Right atrium auricular region (tissue), 2 donors: ENCODE results near the gene HELZ2. TPM values are rescaled to one million over a fixed set of nuclear protein-coding genes. Genes with fewer than 3 reads are reported as not detected.

Experiments used
- DNase-seq: peaks from one replicate; pipeline ENCODE4 v3.0.0-alpha.2; 2019; ENCODE audit warnings: low spot score
- H3K27ac ChIP-seq, 2 donors: fragments of 200-600 bp; sonication (generic); 1 replicate in 1 of 2; 2 replicates in 1 of 2; pipeline ENCODE4 v1.5.1; 2016 to 2019
- H3K27me3 ChIP-seq, 2 donors: fragments of 200-600 bp; sonication (generic); one replicate each; pipeline versions ENCODE4 v1.5.1 to v1.6.0; 2017 to 2019
- H3K36me3 ChIP-seq: fragments of 200-600 bp; sonication (generic); one replicate; pipeline ENCODE4 v1.5.1; 2016
- H3K4me1 ChIP-seq, 2 donors: fragments of 200-600 bp; sonication (generic); one replicate each; pipeline versions ENCODE4 v1.5.1 to v1.6.0; 2017 to 2019
- H3K4me3 ChIP-seq, 2 donors: fragments of 200-600 bp; sonication (generic); 1 replicate in 1 of 2; 2 replicates in 1 of 2; pipeline ENCODE4 v1.5.1; 2017 to 2019; ENCODE audit warnings: mild to moderate bottlenecking in 1 of 2, moderate library complexity in 1 of 2
- H3K9me3 ChIP-seq, 2 donors: fragments of 200-600 bp; sonication (generic); one replicate each; pipeline ENCODE4 v1.5.1; 2019
- CTCF ChIP-seq, 2 donors: fragments of 200-600 bp; sonication (generic); IDR thresholded peaks; one replicate each; pipeline ENCODE4 v1.5.1; 2019; ENCODE audit warnings: antibody characterized with exemption in 2 of 2
- total RNA-seq, 2 donors: library from RNA; depleted of rRNA; stranded (reverse); fragments of >200 nt; gene quantifications; one replicate each; pipeline ENCODE4 v1.1.0, GENCODE V29; 2016

HELZ2 gene
- total RNA-seq, 2 donors from 2014 or later: 12.5 to 21.5 TPM

- no peak overlapping the region for H3K27ac ChIP-seq
- no peaks in the 10 kb centered on the region for H3K36me3 ChIP-seq
- DNase-seq: no peak
- H3K9me3 ChIP-seq: no peaks in the 10 kb centered on the region
- no peak overlapping the region for H3K4me3 ChIP-seq
- H3K4me1 ChIP-seq: no peaks in the 10 kb centered on the region
- no peaks in the 10 kb centered on the region for H3K27me3 ChIP-seq
- TF ChIP-seq CTCF (IDR thresholded peaks at IDR 0.05): no peak
These were observed 44.7 kb downstream of the HELZ2 start for GRCh38 chr20:63529180-63529860.

GRCh38 chr20:63527184-63527583 lies 46.9 kb downstream of the HELZ2 start:
- Histone ChIP-seq H3K9me3 (no peaks in the 10 kb centered on the region), H3K27me3 (no peaks in the 10 kb centered on the region)
- DNase-seq: no peak

GRCh38 chr20:63525971-63526370 lies 48.1 kb downstream of the HELZ2 start:
- H3K27me3 ChIP-seq: no peaks in the 10 kb centered on the region
- H3K4me1 ChIP-seq: peaks cover 0 to 22% of the 10 kb centered on the region in 2 donors
- H3K27ac ChIP-seq: no peak overlapping the region
- TF ChIP-seq CTCF (IDR thresholded peaks at IDR 0.05): no peak
- DNase-seq: no peak
- H3K36me3 ChIP-seq: no peaks in the 10 kb centered on the region
- H3K4me3 ChIP-seq: no peak overlapping the region
- no peaks in the 10 kb centered on the region for H3K9me3 ChIP-seq

More at GRCh38 chr20:63527184-63527583, 46.9 kb downstream of the HELZ2 start:
- Histone ChIP-seq H3K4me3 (no peak overlapping the region), H3K36me3 (no peaks in the 10 kb centered on the region), H3K4me1 (peaks cover 0 to 11% of the 10 kb centered on the region in 2 donors), H3K27ac (no peak overlapping the region)
- TF ChIP-seq CTCF (IDR thresholded peaks at IDR 0.05): no peak

GRCh38 chr20:63525185-63525584 lies 48.9 kb downstream of the HELZ2 start:
- H3K4me1 ChIP-seq: peaks cover 0 to 22% of the 10 kb centered on the region in 2 donors
- TF ChIP-seq CTCF (IDR thresholded peaks at IDR 0.05): no peak
- H3K9me3 ChIP-seq: no peaks in the 10 kb centered on the region
- H3K27me3 ChIP-seq: no peaks in the 10 kb centered on the region
- H3K4me3 ChIP-seq: no peak overlapping the region
- no peak for DNase-seq
- H3K27ac ChIP-seq: no peak overlapping the region
- no peaks in the 10 kb centered on the region for H3K36me3 ChIP-seq

Other genes starting within 250 kb of the HELZ2 start
- not detected for gene CHRNA4, start 212.9 kb downstream of the HELZ2 start, total RNA-seq
- not detected for gene KCNQ2, start 101.6 kb downstream of the HELZ2 start, total RNA-seq
- 100 to 1,000 TPM; 797 to 886 TPM for gene EEF1A2, start 75.2 kb downstream of the HELZ2 start, total RNA-seq
- gene PPDPF, start 53.5 kb downstream of the HELZ2 start, total RNA-seq: 100 to 1,000 TPM; 138 to 185 TPM
- not detected for gene PTK6, start 36.9 kb downstream of the HELZ2 start, total RNA-seq
- not detected for gene SRMS, start 26.5 kb downstream of the HELZ2 start, total RNA-seq
- gene FNDC11, start 20.1 kb downstream of the HELZ2 start, total RNA-seq: not detected
- 1 to 10 TPM; 5.8 to 9.4 TPM for gene GMEB2, start 52.9 kb upstream of the HELZ2 start, total RNA-seq
- gene STMN3, start 79.2 kb upstream of the HELZ2 start, total RNA-seq: 10 to 100 TPM in 1 of 2 donors, 1 to 10 TPM in 1; 5.7 to 10.1 TPM
- 1 to 10 TPM; 4.8 to 9.2 TPM for gene RTEL1, start 84.1 kb upstream of the HELZ2 start, total RNA-seq
- gene TNFRSF6B, start 122.4 kb upstream of the HELZ2 start, total RNA-seq: 1 to 10 TPM; 1.2 to 3.8 TPM
- gene ARFRP1, start 133.7 kb upstream of the HELZ2 start, total RNA-seq: 10 to 100 TPM; 33.5 to 39.4 TPM
- 10 to 100 TPM; 11.9 to 15.1 TPM for gene ZGPAT, start 133.8 kb upstream of the HELZ2 start, total RNA-seq
- gene LIME1, start 162.4 kb upstream of the HELZ2 start, total RNA-seq: 1 to 10 TPM; 2.4 to 2.5 TPM
- 10 to 100 TPM; 30.1 to 30.7 TPM for gene SLC2A4RG, start 165.5 kb upstream of the HELZ2 start, total RNA-seq